GM18507 (cell line): ENCODE data around the gene P3H2.

Source experiments
- DNase-seq: peaks from one replicate; pipeline ENCODE4 v3.0.0; 2011; ENCODE audit warnings: low read depth; ENCODE audit not compliant: insufficient read length; ENCODE audit errors: extremely low spot score
- FAIRE-seq: peaks from 2 replicates; lab custom pipeline; 2011; peaks lifted over from hg19 to GRCh38; lab: Jason Lieb, UNC

P3H2 gene

GRCh38 chr3:190127195-190127594, 6.5 kb upstream of the P3H2 start:
- DNase-seq (no peak), FAIRE-seq (no peak)

- DNase-seq, result no peak
- no peak for FAIRE-seq
These were observed 4.9 kb upstream of the P3H2 start for GRCh38 chr3:190125436-190126068.

DNA sequence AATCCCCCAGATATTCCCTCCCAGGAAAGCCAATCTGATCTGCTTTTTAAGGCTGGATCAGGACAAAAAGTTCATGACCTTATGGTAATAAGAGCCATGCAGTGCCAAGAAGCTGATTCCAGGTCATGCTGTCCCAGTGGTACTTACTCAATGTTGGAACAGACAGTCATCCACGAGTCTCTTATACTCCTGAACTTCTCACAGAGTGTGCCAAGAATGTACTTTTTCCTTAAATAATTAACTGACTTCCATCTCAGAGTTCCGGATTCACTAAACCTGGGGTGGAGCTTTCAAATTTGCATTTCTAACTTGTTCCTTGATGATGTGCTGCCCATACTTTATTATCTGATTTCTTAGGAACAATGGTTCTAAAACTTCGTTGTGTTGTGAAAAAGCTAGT, 3.4 kb upstream of the P3H2 start:
- no peak for DNase-seq
- FAIRE-seq, result no peak

GRCh38 chr3:190122198-190122771, 1.6 kb upstream of the P3H2 start:
- no peak for DNase-seq
- FAIRE-seq, result no peak

DNA sequence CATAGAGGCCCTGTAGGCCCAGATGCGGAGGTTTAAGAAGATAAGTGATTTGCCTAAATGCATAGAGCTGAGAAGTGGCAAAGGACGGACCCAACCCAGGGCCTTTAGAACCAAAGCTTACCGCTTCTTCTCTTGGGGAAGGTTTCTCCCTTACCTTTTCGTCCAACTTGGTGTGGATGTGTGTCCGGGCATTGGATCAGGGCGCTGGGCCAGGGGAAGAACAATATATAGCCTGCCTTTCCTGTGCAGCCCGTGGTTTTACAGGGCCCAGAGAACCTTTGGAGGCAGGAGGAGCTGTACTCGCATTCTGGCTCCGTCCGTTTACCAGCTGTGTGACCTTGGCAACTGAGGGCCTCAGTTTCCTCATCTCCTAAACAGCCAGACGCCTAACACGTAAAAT, 686 bp upstream of the P3H2 start:
- FAIRE-seq, result no peak
- no peak for DNase-seq

DNA sequence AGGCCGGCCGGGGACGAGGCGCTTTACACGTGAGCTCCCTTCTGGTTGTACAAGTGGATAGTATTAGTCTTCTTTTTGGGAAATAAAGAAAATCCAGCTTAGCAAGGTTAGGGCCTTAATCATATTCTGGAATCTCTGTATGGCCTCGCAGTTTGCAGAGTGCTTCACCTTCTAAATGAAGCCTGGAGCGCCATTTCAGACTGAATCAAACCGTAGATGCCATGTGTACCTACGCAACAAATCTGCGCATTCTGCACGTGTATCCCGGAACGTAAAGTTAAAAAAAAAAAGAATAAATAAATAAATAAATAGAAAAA, 322 bp upstream of the P3H2 start:
- FAIRE-seq (no peak), DNase-seq (no peak)

GRCh38 chr3:190119461-190120268, 1.0 kb downstream of the P3H2 start:
- DNase-seq (no peak), FAIRE-seq (no peak)

DNA sequence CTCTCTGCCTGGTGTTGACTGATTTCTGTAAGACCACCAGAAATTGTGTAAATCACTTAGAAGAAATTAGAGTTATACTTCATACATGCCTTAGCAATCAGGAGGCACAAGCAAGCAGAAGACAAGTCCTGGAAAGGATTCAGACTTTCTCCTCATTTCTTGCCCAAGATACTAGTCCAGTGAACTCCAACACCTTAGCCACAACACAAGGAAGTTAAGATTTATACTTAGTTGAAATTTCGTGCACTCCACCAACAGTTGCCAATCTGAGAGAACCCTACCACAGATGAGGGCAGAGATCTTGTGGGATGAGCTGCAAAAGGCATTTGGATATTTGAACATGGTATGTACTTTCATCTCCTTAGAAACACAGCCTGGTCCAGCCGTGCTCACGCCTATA, 2.3 kb downstream of the P3H2 start:
- FAIRE-seq, result no peak
- no peak for DNase-seq

DNA sequence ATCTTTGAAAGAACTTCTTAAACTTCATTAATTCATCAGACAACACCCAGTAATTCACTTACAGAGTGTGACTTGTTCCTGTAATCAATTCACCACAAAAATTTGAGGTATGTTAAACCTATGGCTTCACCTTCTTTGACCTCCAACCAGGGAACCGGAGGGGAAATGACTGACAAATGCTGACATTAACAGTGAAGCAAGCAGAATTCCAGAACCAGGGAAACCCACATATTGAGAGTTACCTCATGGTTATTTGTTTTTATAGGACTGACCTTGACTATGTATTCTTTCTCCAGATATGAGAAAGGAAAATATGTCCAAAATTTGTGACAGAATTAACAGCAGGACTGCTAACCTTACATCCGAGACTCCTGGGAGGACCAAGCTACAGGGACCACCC, 2.7 kb downstream of the P3H2 start:
- no peak for FAIRE-seq
- DNase-seq, result no peak

DNA sequence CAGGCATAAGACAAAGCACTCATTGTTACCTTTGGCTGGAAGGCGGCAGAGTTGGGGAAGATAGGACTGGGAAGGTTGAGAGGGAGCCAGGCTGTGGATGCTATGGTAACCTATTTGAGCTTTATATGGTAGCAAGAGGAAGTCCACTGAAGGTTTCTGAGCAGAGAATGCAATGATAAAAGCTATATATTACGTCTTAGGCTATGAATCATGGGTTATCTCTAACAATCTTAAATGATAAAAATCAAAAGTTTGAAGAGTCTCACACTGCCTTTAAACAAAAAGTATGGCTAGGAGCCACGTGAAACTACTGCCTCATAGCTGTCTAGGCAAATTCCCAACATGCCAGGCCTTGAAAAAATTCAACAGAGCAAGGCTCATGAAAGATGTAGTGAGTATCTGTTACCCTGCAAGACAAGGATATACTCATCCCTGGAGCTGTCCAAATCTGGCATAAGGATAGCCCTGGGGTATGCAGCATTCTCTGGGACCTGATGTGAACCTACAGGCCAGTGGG, 4.1 kb downstream of the P3H2 start:
- FAIRE-seq, result no peak
- DNase-seq, result no peak

- FAIRE-seq (no peak), DNase-seq (no peak)
These were observed 9.9 kb downstream of the P3H2 start for GRCh38 chr3:190110826-190111225.

DNA sequence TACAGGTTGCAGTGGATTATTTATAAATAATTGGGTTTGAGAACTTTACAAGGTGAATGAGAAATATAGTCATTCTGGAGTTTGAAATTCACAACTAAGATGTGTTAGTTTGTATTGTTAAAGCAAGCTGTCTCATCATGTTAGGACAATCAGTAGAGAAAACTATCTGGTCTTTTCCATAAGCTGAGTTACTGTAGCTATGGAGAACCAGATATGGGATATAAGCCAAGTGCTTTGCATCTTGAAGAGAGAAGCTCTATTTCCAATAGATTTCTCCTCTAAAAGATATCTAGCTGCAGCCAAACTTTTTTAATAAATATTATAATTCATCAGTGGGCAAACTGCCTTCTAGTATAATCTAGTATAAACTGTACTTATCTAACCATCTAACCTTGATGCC, 11.3 kb downstream of the P3H2 start:
- no peak for DNase-seq
- FAIRE-seq, result no peak

- no peak for FAIRE-seq
- DNase-seq, result no peak
These were observed 11.9 kb downstream of the P3H2 start for GRCh38 chr3:190108804-190109203.

- FAIRE-seq, result no peak
These were observed 14.8 kb downstream of the P3H2 start for GRCh38 chr3:190105876-190106275.

DNA sequence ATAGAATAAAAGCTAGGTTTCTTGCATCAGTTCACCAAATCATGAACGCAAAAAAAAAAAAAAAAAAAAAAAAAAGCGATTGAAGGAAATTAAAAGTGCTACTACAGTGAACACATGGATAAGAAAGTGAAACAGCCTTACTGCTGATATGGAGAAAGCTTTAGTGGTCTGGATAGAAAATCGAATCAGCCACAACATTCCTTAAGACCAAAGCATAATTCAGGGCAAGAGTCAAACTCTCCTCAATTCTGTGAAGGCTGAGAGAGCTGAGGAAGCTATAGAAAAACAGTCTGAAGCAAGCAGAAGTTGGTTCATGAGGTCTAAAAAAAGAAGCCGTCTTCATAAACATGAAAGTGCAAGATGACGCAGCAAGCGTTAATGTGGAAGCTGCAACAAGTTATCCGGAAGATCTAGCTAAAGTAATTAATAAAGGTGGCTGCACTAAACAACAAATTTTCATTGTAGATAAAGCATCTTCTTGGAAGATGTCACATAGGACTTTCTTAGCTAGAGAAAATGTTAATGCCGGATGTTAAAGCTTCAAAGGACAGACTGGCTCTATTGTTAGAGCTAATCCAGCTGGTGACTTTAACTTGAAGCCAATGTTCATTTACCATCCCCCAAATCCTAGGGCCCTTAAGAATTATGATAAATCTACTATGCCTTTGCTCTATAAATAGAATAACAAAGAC, 19.2 kb downstream of the P3H2 start:
- FAIRE-seq, result no peak
- DNase-seq, result no peak

More at GRCh38 chr3:190105876-190106275, 14.8 kb downstream of the P3H2 start:
- DNase-seq, result no peak

DNA sequence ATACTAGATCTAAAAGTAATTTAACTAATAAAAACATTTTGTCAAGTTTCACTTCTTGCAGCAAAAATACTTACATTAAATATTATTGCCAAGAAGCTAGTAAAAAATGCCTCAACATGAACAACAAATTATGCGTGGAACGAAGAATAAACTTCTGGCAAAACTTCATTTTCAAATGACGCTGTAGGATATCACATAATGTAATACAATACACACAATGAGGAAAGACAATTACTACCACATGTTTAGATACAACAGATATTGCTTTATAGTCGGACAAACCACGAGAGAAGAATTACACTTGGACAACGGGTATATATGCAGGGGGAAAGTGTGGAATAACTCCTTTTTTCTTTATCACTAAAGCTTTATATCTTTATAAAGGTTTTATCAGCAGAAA, 21.6 kb downstream of the P3H2 start:
- no peak for FAIRE-seq
- DNase-seq, result no peak

- DNase-seq (no peak), FAIRE-seq (no peak)
These were observed 23.1 kb downstream of the P3H2 start for GRCh38 chr3:190097617-190098016.

DNA sequence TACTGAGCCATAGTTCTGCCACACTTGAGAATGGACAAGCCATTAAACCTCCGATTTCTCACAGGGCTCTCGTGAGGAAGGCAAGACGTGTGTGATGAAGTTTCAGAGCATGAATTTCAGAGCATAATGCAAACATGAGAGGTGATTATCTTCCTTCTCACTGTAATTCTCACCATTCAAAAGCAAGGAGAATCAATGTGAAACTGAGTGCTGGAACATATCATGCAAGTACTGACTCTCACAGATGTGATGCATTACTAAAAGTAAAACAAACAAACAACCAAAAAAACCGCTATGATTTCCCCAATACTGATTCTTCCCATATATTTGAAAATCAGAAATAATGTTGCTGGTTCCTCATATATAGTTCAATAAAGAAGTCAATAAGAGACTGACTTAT, 23.7 kb downstream of the P3H2 start:
- FAIRE-seq (no peak), DNase-seq (no peak)

- FAIRE-seq, result no peak
- DNase-seq, result no peak
These were observed 24.4 kb downstream of the P3H2 start for GRCh38 chr3:190096345-190096744.

DNA sequence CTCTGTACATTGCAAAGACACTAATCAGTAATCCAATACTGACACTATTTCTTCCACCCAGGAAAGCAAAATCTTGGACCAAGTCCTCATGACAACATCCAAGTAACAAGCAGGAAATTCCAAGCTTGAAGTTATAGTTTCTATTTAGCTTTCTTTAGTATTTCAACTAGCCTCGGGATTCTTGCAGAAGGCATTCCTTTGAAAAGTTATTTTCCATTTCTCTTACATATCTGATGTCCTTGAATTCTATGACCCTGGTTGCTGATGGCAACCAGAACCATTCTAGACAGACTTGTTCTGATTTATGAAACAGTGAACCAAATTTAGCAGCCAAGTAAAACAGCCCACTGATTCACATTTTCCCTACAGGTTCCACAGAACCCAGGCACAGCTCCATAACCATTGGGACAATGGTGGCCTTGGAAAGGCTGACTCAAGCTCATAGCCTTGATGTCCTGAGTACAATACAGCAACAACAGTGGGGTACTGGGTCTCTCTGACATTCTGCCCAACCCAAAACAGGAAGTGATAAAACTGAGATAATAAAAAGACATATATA, 26.5 kb downstream of the P3H2 start:
- no peak for FAIRE-seq
- no peak for DNase-seq
